Pons (tissue), 1 donor: ENCODE measurements around the gene YLPM1.

ENCODE experiments used
- DNase-seq: peaks from one replicate; pipeline ENCODE4 v3.0.0-alpha.2; 2016; ENCODE audit warnings: low spot score

The YLPM1 gene

GRCh38 chr14:74793506-74794155, 30.5 kb downstream of the YLPM1 start:
- no peak for DNase-seq

DNA sequence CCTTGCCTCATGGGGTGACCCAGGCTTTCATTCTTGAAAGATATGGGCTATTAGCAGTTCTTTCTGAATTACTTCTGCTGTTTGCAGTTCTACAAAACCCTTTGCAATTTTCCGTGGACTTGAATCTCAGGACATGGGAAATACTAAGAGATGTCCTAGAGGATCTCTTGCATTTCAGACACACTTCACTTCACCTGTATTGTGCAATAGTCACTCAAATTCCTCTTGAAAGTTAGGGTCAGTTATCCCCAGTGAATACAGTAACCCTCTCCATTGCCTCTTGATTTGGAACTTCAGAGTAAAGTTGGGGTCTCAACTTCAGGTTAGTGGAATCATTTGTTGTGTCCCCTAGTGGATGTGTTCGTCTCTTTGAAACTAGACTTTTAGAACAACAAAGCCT, 31.8 kb downstream of the YLPM1 start:
- DNase-seq = no peak

DNA sequence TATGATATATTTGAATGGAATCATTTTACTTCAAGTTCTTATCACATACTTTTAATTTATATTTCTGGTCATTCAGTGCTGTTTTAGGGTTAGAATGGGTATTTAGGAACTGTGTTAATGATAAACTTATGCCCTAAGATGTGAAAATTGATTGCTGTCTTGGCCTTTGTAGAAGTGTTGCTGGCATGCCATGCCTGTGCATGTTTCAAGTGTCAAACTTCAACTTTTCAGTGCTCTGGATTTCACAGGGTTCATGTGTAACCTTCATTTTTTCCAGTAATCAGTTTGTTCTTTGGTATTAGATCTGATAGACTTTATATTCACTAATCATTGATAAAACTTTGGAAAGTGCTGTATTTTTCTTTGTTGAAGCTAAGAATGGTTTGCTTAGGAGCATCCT, 36.6 kb downstream of the YLPM1 start:
- no peak for DNase-seq

- DNase-seq = no peak
Measured at GRCh38 chr14:74800780-74801179, 37.7 kb downstream of the YLPM1 start.

GRCh38 chr14:74801396-74801795, 38.3 kb downstream of the YLPM1 start:
- no peak for DNase-seq

DNA sequence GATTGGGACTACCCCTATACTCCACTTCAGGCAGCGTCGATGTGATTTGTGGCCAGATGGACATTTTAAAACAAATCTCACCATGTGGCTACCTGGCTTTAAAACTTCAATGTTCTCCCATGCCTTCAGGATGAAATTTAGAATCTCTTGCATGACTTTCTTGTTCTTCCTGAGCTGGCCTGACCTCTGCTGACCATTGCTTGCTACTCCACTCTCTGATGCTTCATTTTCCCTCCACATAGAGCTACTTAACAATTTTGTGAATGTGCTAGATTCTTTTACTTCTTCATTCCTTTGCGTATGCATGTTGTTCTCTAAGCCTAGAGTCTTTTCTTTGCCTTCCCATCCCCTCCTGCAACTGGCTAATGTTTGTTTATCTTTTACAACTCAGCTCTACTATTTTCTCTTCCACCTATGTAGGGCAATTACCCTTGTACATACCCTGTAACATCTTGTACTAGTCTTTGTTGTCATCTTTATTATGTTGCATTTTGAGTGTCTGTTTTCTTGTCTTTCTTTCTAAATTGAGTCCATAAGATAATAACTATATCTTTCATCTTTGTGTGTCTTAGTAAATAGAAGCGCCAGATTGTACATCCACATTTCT, 41.2 kb downstream of the YLPM1 start:
- peak; percentile 59 for DNase-seq

DNA sequence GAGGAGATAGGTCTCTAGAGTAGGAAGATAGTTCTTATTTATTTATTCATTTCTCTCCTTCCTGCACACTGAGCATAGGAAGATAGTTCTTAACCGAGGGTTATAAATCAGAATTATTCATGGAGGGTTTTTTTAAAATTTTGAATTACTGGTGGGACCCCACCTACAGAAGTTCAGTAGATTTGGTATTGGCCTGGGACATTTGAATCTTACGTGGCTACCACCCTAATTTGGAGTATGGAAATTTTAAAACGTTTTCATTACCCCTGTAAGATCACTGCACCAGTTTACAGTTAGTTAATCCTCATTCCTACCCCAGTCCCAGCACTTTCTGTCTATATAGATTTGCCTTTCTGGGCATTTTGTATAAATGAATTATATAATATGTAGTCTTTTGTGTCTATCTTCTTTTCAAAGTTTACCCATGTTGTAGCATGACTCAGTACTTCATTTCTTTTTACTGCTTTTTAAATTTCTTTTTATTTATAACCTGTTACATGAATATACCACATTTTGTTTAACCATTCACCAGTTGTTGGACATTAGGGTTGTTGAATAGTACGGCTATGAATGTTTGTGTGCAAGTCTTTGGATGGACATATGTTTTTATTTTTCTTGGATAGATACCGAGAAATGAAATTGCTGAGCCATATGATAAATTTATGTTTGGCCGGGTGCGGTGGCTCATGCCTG, 44.9 kb downstream of the YLPM1 start:
- DNase-seq = no peak

GRCh38 chr14:74816124-74816523, 53.0 kb downstream of the YLPM1 start:
- DNase-seq = no peak

DNA sequence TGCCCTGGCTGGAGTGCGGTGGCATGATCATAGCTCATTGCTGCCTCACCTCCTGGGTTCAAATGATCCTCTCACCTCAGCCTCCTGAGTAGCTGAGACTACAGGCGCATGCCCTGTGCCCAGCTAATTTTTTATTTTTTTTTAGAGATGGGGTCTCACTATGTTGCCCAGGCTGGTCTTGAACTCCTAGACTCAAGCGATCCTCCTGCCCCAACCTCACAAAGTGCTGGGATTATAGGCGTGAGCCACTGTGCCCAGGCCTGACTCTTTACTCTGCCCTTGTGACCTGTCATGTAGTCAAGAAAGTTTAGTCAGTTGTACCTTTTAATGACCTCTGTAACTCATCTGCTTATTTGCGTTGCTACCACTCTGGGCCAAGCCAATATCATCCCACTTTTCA, 57.2 kb downstream of the YLPM1 start:
- DNase-seq = no peak

GRCh38 chr14:74821267-74821915, 58.3 kb downstream of the YLPM1 start:
- no peak for DNase-seq

GRCh38 chr14:74824997-74825396, 61.9 kb downstream of the YLPM1 start:
- DNase-seq = no peak

GRCh38 chr14:74826574-74826973, 63.5 kb downstream of the YLPM1 start:
- DNase-seq = no peak

GRCh38 chr14:74829251-74829650, 66.1 kb downstream of the YLPM1 start:
- DNase-seq = no peak

GRCh38 chr14:74832849-74833248, 69.7 kb downstream of the YLPM1 start:
- no peak for DNase-seq

GRCh38 chr14:74834692-74835392, 71.7 kb downstream of the YLPM1 start:
- DNase-seq = no peak

DNA sequence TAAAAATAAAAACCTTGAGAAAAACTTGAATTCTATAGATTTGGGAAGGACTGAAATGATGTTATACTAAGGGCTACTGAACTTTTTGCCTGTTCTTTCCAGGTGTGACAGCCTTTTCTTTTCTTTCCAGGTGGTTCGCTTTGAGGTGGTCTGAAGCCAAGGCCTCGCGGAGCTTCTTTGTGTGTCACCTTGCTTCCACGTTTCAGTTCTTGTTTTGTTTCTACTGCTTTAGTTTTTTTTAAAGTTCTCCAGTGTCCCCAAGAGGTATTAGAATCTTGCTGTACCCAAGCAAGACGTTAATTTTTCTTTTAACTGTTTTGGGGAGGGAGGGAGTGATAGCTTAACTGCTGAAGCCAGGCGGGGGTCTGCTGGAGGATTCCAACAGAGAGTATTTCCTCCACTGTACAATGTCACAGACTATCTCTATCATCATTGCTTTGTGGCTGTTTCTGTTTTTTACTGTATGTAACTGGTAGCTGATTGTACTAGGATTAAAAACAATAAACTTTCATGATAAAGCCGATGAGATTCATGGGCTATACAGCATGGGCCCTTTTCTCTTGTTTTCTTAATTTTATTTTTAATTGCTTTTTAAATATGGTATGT, 72.6 kb downstream of the YLPM1 start:
- DNase-seq = no peak

DNA sequence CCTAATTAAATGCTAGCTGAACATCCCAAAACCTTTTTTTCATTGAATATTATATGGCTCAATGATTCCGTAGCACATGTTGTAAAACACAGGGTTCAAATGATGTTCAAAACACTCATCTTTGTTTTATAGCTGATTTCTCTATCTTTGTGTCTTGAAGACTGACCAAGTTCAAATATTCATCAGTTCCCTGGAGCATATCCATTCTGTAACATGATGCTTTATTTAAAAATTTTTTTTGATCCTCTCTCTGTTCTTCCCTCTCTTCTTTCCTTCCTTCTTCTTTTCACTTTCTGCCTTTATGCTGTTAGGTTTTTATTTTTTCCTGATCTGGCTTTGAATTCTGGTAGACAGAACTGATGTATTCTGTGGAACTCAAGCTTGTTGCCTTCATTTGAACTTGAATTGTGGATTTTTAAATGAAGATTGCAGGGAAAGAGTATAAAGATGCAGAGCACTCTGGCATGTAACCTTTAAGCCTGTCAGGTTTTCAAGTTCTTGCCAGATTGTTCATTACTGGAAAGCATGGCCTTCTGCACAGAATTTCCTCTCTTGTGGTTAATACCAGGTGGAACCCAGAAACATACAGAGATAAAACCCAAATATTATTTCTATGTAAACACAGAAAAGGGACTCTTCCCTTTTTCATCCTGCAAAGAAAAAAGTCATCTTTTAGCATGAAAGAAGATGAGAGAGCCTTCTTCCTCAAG, 73.3 kb downstream of the YLPM1 start:
- DNase-seq = no peak

GRCh38 chr14:74838166-74838565, 75.0 kb downstream of the YLPM1 start:
- no peak for DNase-seq

- DNase-seq = no peak
Measured at GRCh38 chr14:74840603-74841030, 77.5 kb downstream of the YLPM1 start.

DNA sequence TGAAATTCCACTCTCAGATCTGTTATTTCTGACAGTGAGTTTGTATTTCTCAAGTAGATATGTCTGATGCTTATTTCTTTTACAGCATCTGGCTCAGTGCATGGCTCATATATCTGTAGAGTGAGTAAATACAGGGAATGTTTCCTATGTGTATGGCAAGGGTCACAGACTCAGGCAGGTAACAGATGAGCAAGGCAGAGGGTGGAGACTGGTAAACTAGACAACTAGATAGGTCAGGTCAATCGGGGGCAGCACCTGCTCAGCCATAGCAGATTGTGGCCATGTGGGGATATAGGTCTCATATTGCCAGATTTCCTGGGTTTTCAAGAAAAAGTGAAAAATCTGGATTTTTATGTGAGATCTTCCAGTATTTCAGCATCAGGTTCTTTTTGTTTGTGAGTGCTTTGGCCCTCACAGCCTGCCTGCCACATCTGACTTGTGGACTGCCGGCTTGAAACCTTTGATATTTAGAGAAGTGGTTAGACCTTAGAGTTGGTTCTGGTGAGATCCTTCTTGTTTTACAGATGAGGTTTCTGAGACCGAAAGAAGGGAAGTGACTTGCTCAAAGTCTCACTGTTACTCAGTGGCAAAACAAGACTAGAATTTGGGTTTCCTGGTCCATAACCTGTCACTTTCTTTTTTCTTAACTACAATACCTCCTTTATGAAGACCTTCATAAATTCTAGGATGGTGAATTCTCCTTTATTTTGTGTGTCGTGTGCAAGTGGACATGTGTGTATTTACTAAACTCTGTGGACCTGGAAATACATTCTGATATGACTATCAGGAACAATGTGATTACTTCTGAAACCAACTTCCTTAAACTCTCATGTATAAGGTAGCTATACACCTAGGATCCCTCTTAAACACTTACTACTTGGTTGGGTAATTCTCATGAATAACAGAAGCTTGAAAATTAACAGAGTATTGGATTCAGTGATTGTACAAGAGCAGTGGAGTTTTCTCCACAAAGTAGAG, 78.4 kb downstream of the YLPM1 start:
- DNase-seq = no peak
